ENCODE data around the gene RBL1. TPM values are rescaled to one million over a fixed set of nuclear protein-coding genes. Genes with fewer than 3 reads are reported as not detected.

Gene RBL1
- total RNA-seq, result 7.8 and 8.6 TPM in 2 replicates

GRCh38 chr20:37095599-37096414 lies at the start of gene RBL1:
TSS of gene RBL1 (minus strand) at chr20:37095997. CDS start at chr20:37095928, 69 bp downstream.

GRCh38 chr20:36951198-36951978 lies 144.4 kb downstream of the RBL1 start, which contains the start of gene SAMHD1:
TSS of gene SAMHD1 (minus strand) at chr20:36951708. CDS start at chr20:36951643, 65 bp downstream.

Other genes starting within 250 kb of the RBL1 start
- gene TLDC2, start 219.9 kb downstream of the RBL1 start, total RNA-seq, result not detected in 2 replicates
- gene SAMHD1, start 144.3 kb downstream of the RBL1 start, total RNA-seq, result 20.6 and 21.2 TPM in 2 replicates
- gene RPN2, start 83.3 kb upstream of the RBL1 start, total RNA-seq, result 165 and 198 TPM in 2 replicates
- gene MROH8, start 83.6 kb upstream of the RBL1 start, total RNA-seq, result 0.38 and 0.45 TPM in 2 replicates
- not detected in 2 replicates for gene GHRH, start 165.8 kb upstream of the RBL1 start, total RNA-seq
- 11.9 and 16.0 TPM in 2 replicates for gene MANBAL, start 193.7 kb upstream of the RBL1 start, total RNA-seq